Erythroblast (primary cell): Measurements from ENCODE around the gene DST.

Source experiments
- GATA1 ChIP-seq: IDR thresholded peaks from 2 replicates; pipeline ENCODE4 v1.6.1; 2011; ENCODE audit warnings: low read depth, mild to moderate bottlenecking, control low read depth, low read length, moderate library complexity
- POLR2A ChIP-seq: IDR thresholded peaks from 2 replicates; pipeline ENCODE4 v1.6.1; 2011; ENCODE audit warnings: mild to moderate bottlenecking, low read length

DNA sequence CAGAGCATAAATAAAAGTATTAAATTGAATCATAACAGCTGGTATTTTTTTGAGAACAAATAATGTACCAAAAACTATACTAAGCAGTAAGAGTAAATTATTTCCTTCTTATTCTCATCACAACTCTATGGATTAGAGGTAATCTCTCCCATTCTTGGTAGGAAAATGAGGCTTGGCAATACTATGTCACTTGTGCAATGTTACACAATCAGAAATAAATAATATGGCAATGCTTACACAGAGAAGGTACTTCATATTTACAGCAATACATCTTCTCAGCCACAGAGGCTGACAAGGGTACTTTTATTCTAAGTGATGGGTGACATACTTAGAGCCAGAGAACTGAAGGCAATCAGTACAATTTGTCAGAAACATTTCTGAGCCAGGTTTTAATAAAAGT, 3.9 kb downstream of the DST start:
- TF ChIP-seq POLR2A (no peak), GATA1 (no peak)
